Astrocyte (in vitro differentiated cells and primary cell): ENCODE results near the gene TMEM63B.

ENCODE experiments used
- EZH2 ChIP-seq: IDR thresholded peaks from 2 replicates; pipeline ENCODE4 v1.6.1; 2012; ENCODE audit warnings: mild to moderate bottlenecking, low read length, inconsistent platforms; ENCODE audit not compliant: insufficient read depth
- TF ChIP-seq, protein P1 (sequence below): IDR thresholded peaks from 2 replicates; pipeline ENCODE4 v1.5.1; 2011; ENCODE audit warnings: low read depth, mild to moderate bottlenecking, inconsistent platforms, low read length, moderate library complexity; ENCODE audit not compliant: insufficient read depth

DNA sequence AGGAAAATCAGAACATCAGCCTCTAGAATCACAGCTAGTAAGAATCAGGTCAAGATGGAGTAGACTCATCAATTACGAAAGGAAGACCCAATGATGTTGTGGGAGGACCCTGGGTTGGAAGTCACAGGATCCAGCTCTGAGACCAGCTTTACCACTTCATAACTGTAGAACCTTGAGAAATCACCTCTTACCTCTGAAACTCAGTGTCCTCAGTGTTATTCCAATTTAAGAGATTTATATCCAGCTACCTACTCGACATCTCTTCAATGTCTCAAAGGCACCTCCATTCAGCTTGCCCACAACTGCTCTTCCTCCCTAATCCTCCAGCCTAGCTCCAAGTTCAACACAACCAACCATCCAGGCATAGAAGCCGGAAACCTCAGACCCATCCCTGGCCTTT, 16.4 kb upstream of the TMEM63B start:
- TF ChIP-seq EZH2, result no peak
- TF ChIP-seq, protein P1, sequence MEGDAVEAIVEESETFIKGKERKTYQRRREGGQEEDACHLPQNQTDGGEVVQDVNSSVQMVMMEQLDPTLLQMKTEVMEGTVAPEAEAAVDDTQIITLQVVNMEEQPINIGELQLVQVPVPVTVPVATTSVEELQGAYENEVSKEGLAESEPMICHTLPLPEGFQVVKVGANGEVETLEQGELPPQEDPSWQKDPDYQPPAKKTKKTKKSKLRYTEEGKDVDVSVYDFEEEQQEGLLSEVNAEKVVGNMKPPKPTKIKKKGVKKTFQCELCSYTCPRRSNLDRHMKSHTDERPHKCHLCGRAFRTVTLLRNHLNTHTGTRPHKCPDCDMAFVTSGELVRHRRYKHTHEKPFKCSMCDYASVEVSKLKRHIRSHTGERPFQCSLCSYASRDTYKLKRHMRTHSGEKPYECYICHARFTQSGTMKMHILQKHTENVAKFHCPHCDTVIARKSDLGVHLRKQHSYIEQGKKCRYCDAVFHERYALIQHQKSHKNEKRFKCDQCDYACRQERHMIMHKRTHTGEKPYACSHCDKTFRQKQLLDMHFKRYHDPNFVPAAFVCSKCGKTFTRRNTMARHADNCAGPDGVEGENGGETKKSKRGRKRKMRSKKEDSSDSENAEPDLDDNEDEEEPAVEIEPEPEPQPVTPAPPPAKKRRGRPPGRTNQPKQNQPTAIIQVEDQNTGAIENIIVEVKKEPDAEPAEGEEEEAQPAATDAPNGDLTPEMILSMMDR, result no peak
